IPS DF 19.7 (cell line): ENCODE measurements around the gene SDK1.

Experiments
- DNase-seq: peaks from one replicate; pipeline ENCODE4 v3.0.0-alpha.2; 2013; ENCODE audit warnings: low read depth, low spot score

The SDK1 gene

DNA sequence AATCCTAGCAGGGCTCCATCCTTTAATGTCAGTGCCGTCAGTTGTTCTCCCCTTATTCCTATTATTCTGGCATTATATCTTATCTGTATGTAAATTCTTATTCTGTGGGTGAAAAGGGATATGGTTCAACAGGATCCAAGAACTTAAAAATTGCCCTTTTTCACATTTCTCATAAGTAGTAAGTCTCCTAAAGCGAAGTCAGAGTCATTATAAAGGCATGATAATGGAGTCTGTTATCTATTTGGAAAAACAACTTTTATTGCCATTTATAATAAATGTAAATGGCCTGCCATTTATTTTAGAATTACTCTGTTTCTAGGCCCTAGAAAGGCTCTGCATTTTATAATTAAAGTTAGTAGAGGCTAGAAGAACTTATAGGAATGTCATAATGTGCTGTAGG, 31.3 kb downstream of the SDK1 start:
- no peak for DNase-seq

- no peak for DNase-seq
These were observed 32.8 kb downstream of the SDK1 start for GRCh38 chr7:3333861-3334260.

DNA sequence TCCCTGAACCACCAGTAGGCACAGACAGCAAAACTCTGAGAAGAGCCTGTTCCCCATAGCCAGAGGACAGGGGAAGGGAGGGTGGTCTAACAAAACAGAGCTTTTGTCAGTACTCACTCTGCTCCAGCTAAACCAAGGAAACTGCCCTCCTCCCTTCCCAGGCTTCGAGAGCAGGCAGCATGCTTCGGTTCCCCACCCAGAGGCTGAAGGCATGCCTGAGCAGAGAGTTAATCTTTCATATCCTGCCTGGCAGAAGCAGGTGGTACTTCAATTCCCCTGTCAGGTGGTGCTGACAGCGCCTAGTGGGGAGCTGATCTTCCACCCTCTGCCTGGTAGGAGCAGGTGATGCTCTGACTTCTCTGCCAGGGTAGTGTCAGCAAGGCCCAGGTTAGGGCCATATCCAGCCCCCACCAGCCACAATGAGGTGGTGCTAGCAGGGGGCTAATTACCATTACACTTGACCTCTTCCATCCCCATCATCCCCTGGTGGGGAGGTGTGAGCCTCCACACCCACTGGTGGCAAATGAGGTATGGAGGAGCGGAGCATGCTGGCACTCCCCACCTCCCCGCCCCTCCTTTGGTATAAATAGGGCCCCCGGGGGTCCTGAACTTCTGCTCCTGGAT, 35.1 kb downstream of the SDK1 start:
- DNase-seq = no peak

DNA sequence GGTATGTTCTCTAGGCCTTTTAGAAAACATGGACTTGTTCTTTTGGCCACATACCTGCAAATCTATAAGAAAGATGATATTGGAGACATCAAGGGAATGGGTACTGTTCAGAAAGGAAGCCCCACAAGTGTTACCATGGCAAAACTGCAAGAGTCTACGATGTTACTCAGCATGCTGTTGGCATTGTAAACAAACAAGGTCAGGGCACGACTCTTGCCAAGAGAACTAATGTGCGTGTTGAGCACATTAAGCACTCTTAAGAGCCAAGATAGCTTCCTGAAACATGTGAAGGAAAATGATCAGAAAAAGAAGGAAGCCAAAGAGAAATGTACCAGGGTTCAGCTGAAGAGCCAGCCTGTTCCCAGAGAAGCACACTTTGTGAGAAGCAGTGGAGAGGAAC, 37.1 kb downstream of the SDK1 start:
- DNase-seq = no peak

DNA sequence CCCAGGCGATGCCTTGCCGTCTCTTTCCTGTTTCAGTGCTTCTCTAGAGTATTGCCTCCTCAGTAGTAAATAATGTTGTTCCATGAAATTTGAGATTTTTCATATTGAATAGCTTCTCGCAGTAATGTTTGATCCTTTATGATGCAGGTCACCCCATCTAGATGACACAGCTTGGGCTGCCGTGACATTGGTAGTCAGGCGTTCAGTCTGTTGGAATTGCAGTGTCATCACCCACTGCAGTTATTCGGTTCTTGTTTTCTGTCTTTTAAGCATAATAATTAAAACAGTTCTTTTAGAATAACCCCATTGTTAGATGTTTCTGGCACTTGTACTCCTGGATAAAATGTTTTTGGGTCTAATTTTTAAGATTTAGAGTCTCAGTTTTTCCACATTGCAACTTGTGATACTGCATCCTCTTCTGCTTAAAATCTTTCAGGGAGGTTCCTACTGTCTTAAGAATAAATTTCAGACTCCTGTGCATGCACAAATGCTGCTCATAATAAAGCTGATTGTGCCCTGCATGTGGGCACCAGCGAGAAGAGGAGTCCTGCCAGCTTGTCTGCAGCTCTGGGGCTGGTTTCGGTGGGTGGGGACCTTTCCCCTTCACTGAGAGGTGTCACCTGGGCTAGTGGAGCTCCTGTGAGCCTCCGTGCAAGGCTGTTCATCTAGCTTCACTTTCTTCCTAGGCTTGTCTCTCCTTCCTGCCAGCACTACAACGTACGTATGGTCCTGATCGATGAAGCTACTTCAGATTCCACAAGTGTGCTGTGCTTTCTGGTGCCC, 44.8 kb downstream of the SDK1 start:
- DNase-seq = no peak

GRCh38 chr7:3349126-3349525, 48.1 kb downstream of the SDK1 start:
- DNase-seq = no peak

DNA sequence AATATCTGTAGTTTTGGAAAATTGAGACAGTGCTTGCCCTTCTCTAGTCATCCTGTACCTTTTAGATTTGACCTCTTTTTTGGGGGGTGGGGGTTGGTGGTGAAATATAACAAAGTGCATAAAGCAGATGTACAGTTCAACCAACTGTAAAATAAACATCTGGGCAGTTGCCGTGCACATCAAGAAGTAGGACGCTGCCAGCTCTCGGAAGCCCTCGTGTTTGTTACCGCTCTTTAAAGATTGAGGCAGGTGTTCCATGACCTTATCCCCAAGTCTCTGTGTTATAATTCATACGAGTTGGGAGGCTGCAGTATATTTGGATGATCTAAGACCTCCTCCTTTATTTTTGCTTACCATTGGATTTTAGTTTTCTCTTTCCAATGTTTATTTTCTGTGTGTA, 55.1 kb downstream of the SDK1 start:
- no peak for DNase-seq

DNA sequence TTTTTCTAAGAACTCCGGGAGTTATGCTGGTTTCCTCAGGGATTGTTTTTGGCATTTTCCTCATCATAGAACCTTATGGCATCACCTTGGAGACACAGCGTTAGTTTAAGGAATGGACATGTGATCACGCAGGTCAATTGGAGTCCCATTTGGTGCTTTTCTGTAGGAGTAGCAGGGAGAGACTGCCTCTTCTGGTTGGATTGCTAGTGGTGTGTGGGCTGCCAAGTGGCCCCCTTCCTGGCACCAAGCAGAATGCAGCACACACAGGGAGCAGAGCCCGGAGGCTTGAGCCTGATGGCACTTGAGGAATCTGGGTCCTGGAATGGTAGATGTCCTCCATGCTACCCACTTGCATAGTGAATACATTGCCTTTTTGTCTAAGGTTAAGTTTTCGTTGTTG, 57.9 kb downstream of the SDK1 start:
- peak; percentile 33 for DNase-seq

DNA sequence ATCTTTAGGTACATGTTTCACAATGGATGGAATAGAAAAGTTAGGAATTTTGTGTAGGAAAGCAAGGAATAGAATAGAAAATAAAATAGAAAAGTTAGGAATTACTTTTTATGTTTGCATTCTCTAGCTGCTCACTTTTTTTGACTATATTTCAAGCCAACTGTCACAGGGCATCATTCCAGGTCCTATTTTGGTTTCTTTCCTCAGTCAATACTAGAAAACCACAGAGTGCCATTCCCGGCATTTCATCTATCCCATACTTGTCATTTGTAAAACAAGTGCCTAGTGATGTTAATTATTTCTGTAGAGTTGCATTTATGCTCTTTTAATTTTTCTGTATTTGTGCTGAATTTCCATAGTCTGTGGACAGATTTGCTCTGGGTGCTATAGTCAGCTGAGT, 66.2 kb downstream of the SDK1 start:
- no peak for DNase-seq

- DNase-seq = no peak
These were observed 69.2 kb downstream of the SDK1 start for GRCh38 chr7:3370068-3370830.

DNA sequence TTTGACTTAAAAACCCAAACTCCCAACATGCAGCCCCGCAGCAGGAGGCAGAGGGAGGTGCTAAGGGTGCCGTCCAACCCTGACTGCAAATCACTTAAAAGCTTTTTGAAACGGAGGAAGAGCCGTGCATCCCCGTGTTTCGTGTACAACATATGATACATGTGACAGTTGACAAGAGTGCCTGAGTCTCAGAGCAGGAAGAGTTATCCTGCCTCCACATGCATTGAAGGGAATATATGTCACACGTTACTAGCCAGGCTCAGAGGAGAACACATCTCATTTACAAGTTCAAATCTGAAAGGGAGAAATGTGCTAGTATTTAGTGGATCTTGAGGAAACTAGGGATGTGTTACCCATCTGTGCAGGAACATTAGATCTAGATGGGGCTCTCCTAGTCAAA, 69.9 kb downstream of the SDK1 start:
- no peak for DNase-seq

- DNase-seq = no peak
These were observed 70.5 kb downstream of the SDK1 start for GRCh38 chr7:3371601-3372000.

DNA sequence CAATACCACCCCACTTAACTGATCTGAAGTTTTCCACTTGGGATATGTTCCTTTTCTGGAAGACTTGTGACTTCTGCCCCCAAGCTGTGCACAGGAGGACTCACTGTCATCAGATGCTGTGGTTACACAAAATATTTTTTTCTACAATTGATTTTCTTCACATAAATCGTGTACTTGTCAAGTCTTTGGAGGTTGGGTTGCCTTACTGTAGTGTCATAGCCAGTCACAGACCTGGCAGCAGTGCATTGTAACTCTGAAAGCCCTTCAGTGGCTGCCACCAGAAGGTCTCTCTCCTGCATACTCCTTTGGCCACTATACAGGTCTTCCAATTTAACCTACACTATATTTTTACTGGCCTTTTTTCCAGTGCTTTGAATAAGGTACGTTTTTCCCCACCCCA, 73.2 kb downstream of the SDK1 start:
- no peak for DNase-seq

- DNase-seq = no peak
These were observed 77.5 kb downstream of the SDK1 start for GRCh38 chr7:3378390-3379150.

DNA sequence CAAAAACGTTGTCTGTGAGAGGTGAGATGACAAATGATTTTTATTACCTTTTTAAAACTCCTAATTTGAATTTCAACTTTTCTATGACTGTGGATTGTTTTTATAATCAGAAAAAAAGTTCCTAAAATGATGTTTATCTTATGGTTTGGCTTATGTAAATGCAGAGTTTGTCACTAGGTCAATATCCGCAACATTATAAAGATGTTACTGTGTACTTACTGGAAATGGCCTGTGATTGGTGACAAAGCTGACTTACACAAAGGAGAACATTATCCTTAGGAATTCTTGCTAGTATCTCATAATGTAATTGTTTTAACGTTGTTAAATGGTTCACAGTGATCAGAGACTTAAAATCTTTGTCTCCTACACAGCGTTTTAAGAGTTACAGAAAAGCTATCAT, 79.0 kb downstream of the SDK1 start:
- DNase-seq = no peak

- DNase-seq = no peak
These were observed 80.0 kb downstream of the SDK1 start for GRCh38 chr7:3380886-3381685.

- no peak for DNase-seq
These were observed 85.6 kb downstream of the SDK1 start for GRCh38 chr7:3386423-3387190.

- DNase-seq = no peak
These were observed 92.8 kb downstream of the SDK1 start for GRCh38 chr7:3393862-3394261.

- no peak for DNase-seq
These were observed 96.3 kb downstream of the SDK1 start for GRCh38 chr7:3397324-3397723.

DNA sequence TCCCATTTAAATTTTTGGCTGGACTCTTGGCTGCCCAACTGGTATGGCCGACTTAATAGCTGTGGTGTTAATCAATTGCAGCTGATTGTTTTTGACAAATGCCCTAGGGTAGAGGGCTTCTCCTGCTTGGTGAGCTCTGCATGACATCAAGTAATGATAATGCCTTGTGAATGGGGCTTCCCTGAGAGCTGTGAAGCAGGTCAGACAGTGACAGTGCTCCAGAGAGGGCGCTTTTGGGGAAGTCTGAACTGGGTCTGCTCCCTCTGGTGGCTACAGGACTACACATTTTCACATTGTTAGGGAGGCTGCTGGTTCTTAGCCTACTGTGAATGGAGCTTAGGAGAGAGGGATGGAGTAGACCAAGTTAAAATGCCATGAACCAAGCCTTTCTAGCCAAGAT, 98.8 kb downstream of the SDK1 start:
- DNase-seq = peak; percentile 89
